Measurements from ENCODE around the gene LHFPL3.

DNA sequence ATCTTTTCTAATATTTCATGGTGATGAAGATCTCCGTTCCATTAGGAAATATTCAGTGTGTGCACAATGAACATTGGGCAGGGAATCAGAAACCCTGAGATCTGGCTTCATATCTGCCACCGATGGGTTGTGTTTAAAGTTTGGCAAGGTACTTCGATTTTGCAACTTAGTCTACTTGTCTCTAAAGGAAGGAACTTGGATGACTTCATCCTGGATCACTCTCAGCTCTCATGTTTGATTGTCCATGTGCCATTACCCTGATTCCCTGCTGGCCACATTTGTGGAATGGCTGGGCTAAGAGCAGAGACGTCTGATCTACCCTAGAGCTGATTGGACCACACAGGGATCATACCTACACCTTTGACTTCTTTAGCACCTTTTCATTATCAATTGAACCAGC lies 508.6 kb downstream of the LHFPL3 start:
- TF ChIP-seq, protein P1, sequence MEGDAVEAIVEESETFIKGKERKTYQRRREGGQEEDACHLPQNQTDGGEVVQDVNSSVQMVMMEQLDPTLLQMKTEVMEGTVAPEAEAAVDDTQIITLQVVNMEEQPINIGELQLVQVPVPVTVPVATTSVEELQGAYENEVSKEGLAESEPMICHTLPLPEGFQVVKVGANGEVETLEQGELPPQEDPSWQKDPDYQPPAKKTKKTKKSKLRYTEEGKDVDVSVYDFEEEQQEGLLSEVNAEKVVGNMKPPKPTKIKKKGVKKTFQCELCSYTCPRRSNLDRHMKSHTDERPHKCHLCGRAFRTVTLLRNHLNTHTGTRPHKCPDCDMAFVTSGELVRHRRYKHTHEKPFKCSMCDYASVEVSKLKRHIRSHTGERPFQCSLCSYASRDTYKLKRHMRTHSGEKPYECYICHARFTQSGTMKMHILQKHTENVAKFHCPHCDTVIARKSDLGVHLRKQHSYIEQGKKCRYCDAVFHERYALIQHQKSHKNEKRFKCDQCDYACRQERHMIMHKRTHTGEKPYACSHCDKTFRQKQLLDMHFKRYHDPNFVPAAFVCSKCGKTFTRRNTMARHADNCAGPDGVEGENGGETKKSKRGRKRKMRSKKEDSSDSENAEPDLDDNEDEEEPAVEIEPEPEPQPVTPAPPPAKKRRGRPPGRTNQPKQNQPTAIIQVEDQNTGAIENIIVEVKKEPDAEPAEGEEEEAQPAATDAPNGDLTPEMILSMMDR (IDR thresholded peaks at IDR 0.05; ENCODE audit: borderline replicate concordance, extremely low read depth, low read length, poor library complexity, severe bottlenecking), result no peak
- TF ChIP-seq EZH2 (IDR thresholded peaks at IDR 0.05; ENCODE audit: borderline replicate concordance, low read depth, low read length, severe bottlenecking), result no peak
